ENCODE data around the gene BPIFB1.

Gene BPIFB1

GRCh38 chr20:33323236-33323635 lies 40.2 kb downstream of the BPIFB1 start:
- no peak for DNase-seq (ENCODE audit: low read depth in 3 of 3)

- DNase-seq (ENCODE audit: low read depth in 3 of 3): no peak
These were observed 42.3 kb downstream of the BPIFB1 start for GRCh38 chr20:33325350-33325749.

GRCh38 chr20:33328157-33329137 lies 45.4 kb downstream of the BPIFB1 start:
- DNase-seq (ENCODE audit: low read depth in 3 of 3): no peak

- DNase-seq (ENCODE audit: low read depth in 3 of 3): no peak
These were observed 50.0 kb downstream of the BPIFB1 start for GRCh38 chr20:33332905-33333456.

DNA sequence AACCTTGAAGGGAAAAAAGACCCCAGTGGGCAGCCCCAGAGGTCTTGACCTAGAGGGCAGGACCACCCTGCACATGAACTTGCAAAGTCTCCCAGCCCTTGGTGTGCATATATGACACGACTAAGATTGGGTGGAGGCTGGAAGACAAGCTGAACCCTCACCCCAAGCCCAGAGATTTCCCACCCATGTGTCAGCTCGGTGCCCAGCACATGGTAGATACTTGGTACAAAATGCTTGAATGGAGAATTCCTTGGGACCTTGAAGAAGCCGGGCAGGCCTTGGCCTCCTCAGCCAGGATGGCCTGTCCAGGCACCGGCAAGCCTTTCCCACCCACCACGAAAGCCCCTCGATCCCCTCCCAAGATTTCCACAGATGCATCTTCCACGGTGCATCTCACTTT lies 50.6 kb downstream of the BPIFB1 start:
- no peak for DNase-seq (ENCODE audit: low read depth in 3 of 3)

DNA sequence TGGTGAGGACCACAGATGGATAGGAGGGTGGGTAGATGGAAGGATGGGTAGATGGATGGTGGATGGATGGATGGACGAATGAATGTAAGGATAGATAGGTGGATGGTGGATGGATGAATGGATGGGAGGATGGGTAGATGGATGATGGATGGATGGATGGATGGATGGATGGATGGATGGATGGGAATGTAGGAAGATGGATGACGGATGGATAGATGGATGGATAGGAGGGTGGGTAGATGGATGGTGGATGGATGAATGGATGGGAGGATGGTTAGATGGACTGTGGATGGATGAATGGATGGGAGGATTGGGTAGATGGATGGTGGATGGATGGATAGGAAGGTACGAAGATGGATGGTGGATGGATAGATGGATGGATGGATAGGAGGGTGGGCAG lies 51.1 kb downstream of the BPIFB1 start:
- DNase-seq (ENCODE audit: low read depth in 3 of 3): no peak

DNA sequence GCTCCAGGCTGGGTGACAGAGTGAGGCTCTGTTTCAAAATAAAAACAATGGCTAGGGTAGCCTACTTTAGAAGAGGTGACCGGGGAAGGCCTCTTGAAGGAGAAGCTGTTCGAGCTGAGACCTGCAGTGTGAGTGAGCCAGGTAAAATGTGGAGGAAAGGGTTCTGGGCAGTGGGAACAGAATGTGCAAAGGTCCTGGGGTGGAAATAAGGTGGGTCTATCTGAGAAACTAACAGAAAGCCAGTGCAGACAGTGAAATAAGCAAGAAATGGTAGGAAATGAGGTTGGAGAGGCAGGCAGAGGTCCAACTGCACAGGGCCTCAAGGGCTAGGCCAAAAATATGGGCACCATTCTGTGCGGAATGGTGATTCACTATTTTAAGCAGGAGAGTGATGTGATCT lies 53.4 kb downstream of the BPIFB1 start:
- DNase-seq (ENCODE audit: low read depth in 3 of 3): no peak

- DNase-seq (ENCODE audit: low read depth in 3 of 3): no peak
These were observed 54.1 kb downstream of the BPIFB1 start for GRCh38 chr20:33337119-33337518.

GRCh38 chr20:33337531-33338165 lies 54.6 kb downstream of the BPIFB1 start:
- DNase-seq (ENCODE audit: low read depth in 3 of 3): no peak

- no peak for DNase-seq (ENCODE audit: low read depth in 3 of 3)
These were observed 55.6 kb downstream of the BPIFB1 start for GRCh38 chr20:33338467-33339258.

GRCh38 chr20:33339515-33340058 lies 56.6 kb downstream of the BPIFB1 start:
- DNase-seq (ENCODE audit: low read depth in 3 of 3): no peak

DNA sequence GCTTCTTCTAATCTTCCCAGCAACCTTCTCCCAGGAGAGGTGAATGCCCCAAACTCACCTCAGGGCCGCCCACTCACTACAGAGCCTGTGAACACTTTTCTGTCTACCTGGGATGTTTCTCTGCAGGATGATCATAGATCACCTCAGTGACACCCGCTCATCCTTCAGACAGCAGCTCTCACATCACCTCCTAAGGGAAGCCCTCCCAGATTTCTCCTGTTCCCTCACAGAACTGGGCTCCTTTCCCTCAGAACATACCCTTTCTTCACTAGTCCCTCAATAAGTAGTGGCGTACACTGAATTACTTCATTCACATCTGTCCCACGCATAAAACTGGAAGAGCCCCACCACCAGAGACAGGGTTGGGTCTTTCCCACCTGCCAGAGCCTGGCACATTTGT lies 60.5 kb downstream of the BPIFB1 start:
- no peak for DNase-seq (ENCODE audit: low read depth in 3 of 3)

GRCh38 chr20:33345342-33345741 lies 62.3 kb downstream of the BPIFB1 start:
- no peak for DNase-seq (ENCODE audit: low read depth in 3 of 3)

DNA sequence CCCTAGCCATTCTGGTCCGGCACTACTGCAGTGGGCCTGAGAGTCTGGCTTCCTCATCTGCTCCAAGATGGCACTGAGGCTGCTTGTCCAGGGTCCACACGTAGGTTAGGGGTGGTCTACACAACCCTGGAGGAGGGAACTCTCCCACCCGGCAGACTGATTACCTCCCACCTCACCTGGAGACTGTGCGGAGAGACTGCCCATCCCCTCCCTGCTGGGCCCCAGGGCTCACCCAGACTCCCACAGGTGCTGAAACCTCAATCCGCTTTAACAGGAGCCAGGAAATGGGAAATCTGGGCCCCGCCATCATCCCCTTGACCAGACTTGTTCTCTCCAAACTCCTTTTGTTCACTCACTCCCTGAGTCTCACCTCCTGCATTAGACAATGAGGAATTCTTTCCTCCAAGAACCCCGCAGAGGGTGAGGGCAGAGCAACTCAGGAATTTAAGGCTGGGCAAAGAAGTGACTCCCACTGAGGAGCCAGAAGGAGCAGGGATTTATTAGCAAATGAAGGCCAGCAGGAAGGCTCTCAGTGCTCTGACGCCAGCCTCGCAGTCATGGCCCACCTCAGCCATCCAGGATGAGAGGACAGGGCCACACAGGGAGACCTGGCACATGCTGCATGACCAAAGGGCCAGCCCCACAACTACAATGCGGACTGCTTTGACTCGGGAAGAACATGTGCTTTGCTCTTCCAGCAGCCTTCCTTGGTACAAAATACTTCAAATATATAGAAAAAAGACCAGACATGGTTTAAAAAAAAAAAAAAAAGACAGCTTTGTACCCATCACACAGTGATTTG lies 65.3 kb downstream of the BPIFB1 start:
- no peak for DNase-seq (ENCODE audit: low read depth in 3 of 3)

GRCh38 chr20:33349493-33349892 lies 66.5 kb downstream of the BPIFB1 start:
- DNase-seq (ENCODE audit: low read depth in 3 of 3): no peak

DNA sequence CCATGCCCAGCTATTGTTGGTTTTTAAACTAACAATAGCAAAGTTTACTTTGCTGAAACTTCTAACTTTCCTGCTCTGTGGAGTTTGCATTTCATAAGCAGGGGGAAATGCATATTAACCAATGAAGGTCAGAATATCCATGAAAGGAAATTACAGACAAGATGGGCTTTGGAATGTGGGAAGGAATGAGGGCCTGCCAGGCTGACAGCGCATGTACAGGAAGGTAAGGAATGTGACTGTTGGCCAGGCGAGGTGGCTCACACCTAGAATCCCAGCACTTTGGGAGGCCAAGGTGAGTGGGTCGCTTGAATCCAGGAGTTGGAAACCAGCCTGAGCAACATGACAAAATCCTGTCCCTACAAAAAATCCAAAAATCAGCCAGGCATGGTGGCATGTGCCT lies 68.7 kb downstream of the BPIFB1 start:
- no peak for DNase-seq (ENCODE audit: low read depth in 3 of 3)

GRCh38 chr20:33352258-33353012 lies 69.4 kb downstream of the BPIFB1 start:
- no peak for DNase-seq (ENCODE audit: low read depth in 3 of 3)

DNA sequence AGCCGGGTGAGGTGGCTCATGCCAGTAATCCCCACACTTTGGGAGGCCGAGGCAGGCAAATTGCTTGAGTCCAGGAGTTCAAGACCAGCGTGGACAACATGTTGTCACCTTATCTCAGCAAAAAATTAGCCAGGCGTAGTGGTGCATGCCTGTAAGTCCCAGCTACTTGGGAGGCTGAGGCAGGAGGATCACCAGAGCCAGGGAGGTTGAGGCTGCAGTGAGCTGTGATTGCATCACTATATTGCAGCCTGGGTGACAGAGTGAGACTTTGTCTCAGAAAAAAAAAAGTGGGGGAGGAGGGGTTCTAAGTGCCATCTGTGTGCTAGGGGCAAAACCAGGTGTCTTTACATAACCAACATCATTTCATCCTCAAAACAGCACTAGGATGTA lies 70.0 kb downstream of the BPIFB1 start:
- DNase-seq (ENCODE audit: low read depth in 3 of 3): no peak

Measured in stimulated activated CD4-positive, alpha-beta T cell treated with anti-CD3 and anti-CD28 coated beads, TNF-alpha, amount 100 ng/mL, for 48 hours (primary cell).